ENCODE results near the gene RNASE12.

RNASE12 gene

DNA sequence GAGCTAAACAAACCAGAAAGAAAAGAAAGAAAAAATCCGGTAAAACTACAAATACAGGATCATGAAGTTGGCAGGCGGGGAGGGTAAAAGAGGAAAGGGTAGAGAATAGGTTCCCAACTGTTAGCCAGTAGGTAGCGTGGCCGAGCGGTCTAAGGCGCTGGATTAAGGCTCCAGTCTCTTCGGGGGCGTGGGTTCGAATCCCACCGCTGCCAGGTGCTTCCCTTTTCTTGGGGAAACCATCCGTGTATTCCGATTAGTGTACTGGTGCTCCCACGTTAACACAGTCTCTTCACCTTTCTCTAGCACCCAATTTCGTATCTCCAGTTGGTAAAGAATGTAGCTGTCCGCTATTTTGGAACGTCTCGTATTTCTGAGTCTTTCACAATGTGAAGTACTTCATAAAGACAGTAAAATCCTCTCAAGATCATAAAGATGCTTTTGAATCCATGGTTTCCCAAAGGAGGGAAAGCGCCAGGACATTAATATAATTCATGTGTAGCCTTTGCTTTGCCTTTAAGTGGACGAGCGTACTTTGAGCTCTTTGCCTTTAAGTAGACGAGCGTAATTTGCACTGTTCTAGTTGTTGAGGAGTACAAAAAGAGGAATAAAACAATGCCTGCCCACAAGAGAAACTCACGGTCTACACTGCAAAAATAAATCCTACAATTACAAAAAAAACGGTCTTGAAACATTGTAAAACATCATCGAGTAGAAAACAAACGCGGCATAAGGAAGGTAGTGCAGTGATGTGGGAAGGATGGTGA lies 19.0 kb upstream of the RNASE12 start:
- Histone ChIP-seq H3K9me3 (no peaks in the 10 kb centered on the region), H3K4me3 (ENCODE audit: low read depth, low read length) (peak overlapping the region; percentile 87), H3K27me3 (no peaks in the 10 kb centered on the region), H3K36me3 (no peaks in the 10 kb centered on the region), H3K4me1 (no peaks in the 10 kb centered on the region)
- TF ChIP-seq, protein P1, sequence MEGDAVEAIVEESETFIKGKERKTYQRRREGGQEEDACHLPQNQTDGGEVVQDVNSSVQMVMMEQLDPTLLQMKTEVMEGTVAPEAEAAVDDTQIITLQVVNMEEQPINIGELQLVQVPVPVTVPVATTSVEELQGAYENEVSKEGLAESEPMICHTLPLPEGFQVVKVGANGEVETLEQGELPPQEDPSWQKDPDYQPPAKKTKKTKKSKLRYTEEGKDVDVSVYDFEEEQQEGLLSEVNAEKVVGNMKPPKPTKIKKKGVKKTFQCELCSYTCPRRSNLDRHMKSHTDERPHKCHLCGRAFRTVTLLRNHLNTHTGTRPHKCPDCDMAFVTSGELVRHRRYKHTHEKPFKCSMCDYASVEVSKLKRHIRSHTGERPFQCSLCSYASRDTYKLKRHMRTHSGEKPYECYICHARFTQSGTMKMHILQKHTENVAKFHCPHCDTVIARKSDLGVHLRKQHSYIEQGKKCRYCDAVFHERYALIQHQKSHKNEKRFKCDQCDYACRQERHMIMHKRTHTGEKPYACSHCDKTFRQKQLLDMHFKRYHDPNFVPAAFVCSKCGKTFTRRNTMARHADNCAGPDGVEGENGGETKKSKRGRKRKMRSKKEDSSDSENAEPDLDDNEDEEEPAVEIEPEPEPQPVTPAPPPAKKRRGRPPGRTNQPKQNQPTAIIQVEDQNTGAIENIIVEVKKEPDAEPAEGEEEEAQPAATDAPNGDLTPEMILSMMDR (IDR thresholded peaks at IDR 0.05; ENCODE audit: low read depth, low read length): no peak
- peak; percentile 81 for DNase-seq

DNA sequence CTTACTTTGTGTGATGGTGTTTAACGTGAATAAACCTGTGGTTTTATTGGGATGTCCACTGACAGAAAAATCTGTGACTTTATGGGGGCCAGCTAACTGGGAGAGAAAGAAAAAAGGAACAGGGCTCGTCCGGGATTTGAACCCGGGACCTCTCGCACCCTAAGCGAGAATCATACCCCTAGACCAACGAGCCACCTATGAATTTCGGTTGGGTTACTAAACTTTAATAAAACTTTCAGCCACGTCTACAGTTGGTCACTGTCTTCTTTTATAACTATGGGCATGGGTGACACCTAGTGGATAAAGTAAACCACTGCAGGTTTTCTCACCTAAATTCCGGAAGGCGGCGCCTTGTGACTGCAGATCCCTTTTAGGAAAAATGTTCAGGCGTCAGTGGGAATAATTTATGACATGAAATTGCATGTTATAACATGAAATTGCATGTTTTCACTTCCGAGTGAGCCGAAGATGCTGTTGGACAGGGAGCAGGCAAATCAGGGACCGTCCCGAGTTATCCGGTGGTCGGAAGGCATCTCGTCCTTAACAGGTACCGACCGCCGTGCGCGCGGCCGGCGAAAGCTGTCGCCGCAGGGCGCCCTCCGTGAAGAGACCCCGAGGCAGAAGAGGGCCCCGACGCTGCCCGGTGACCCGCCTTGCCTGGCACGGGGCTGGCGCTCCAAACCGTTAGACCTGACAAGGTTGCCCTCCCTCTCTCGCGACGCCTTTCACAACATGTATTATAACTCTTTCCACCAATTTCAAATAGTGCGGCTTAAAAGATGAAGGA lies 18.2 kb upstream of the RNASE12 start:
- H3K9me3 ChIP-seq: no peaks in the 10 kb centered on the region
- no peaks in the 10 kb centered on the region for H3K27me3 ChIP-seq
- TF ChIP-seq, protein P1 (IDR thresholded peaks at IDR 0.05; ENCODE audit: low read depth, low read length): peak; percentile 95
- peak; percentile 57 for DNase-seq
- H3K36me3 ChIP-seq: no peaks in the 10 kb centered on the region
- no peaks in the 10 kb centered on the region for H3K4me1 ChIP-seq
- H3K4me3 ChIP-seq (ENCODE audit: low read depth, low read length): peak overlapping the region; percentile 87

DNA sequence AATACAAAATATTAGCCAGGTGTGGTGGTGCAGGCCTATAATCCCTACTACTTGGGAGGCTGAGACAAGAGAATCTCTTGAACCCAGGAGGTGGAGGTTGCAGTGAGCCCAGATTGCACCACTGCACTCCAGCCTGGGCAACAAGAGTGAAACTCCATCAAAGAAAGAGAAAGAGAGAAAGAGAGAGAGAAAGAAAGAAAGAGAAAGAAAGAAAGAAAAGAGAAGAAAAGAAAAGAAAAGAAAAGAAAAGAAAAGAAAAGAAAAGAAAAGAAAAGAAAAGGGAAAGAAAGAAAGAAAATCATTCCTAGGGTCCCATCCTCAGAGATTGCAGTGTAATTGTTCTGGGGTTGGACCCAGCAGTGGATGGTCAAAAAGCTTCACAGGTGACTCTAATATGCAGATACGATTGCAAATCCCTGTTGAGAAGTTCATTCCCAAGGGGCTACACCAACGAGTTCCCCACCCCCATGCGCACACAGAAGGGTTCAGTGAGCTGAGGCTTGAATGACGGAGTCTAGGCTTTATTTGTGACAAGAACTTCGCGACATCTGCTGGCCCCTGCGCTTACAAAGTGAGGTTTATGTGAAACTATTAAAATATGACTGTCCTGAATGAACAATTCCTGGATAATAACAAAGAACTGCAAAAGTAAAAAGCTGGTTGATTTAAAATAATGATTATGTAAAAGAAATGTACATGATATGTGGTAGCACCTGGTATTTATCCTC lies 17.4 kb upstream of the RNASE12 start:
- H3K27me3 ChIP-seq: no peaks in the 10 kb centered on the region
- H3K4me1 ChIP-seq: no peaks in the 10 kb centered on the region
- no peak overlapping the region for H3K4me3 ChIP-seq (ENCODE audit: low read depth, low read length)
- DNase-seq: no peak
- H3K36me3 ChIP-seq: no peaks in the 10 kb centered on the region
- H3K9me3 ChIP-seq: no peaks in the 10 kb centered on the region
- TF ChIP-seq, protein P1 (IDR thresholded peaks at IDR 0.05; ENCODE audit: low read depth, low read length): no peak

DNA sequence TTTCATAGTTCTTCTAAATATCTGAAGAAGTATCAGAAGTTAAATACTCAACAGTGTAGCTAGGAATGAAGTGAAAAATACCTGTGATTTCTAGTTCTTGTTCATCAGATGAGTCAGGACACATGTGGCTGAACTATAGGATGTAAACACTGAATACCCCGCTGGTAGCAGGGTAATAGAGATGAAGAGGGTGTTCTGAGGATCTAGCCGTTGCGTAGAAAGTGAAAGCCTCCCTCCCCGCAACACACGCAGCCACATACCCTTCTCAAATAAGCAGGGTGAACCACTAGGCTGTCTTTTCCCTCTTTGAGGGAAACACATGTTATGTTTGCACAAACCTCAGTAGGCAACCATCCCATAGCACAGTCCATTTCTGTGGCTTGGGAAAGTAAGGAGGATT lies 16.4 kb upstream of the RNASE12 start:
- H3K27me3 ChIP-seq: no peaks in the 10 kb centered on the region
- TF ChIP-seq, protein P1 (IDR thresholded peaks at IDR 0.05; ENCODE audit: low read depth, low read length): no peak
- no peak for DNase-seq

DNA sequence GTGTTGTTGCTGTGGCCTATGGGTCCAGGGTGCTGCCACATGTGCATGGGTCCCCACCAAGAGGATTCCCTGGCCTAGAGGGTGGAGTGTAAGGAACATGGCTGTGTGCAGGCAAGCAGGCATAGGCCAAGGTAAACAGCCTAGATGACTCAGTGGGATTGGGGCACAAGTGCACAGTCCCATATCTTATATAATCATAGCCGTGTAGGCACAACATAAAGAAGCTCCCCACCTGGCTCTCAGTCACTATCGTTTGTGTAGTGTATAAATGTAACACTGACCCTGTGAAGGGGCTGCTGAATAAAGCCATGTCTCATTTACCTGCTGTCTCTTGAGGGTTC lies 15.7 kb upstream of the RNASE12 start:
- Histone ChIP-seq H3K4me1 (no peaks in the 10 kb centered on the region), H3K4me3 (ENCODE audit: low read depth, low read length) (no peak overlapping the region), H3K27me3 (no peaks in the 10 kb centered on the region), H3K36me3 (no peaks in the 10 kb centered on the region), H3K9me3 (no peaks in the 10 kb centered on the region)
- TF ChIP-seq, protein P1 (IDR thresholded peaks at IDR 0.05; ENCODE audit: low read depth, low read length): no peak
- DNase-seq: no peak

More for the DNA sequence above, 16.4 kb upstream of the RNASE12 start:
- H3K36me3 ChIP-seq: no peaks in the 10 kb centered on the region
- no peaks in the 10 kb centered on the region for H3K9me3 ChIP-seq
- H3K4me3 ChIP-seq (ENCODE audit: low read depth, low read length): no peak overlapping the region
- no peaks in the 10 kb centered on the region for H3K4me1 ChIP-seq
